ENCODE data around the gene UNC13A.

UNC13A gene

GRCh38 chr19:17673937-17674799 lies 14.0 kb downstream of the UNC13A start:
- DNase-seq (ENCODE audit: low read depth in 1 of 2, low spot score in 1 of 2) = no peak

GRCh38 chr19:17671906-17672305 lies 16.2 kb downstream of the UNC13A start:
- DNase-seq (ENCODE audit: low read depth in 1 of 2, low spot score in 1 of 2) = no peak

GRCh38 chr19:17669419-17669818 lies 18.7 kb downstream of the UNC13A start:
- DNase-seq (ENCODE audit: low read depth in 1 of 2, low spot score in 1 of 2) = no peak

- no peak for DNase-seq (ENCODE audit: low read depth in 1 of 2, low spot score in 1 of 2)
Observed at GRCh38 chr19:17665058-17665457, 23.1 kb downstream of the UNC13A start.

- no peak for DNase-seq (ENCODE audit: low read depth in 1 of 2, low spot score in 1 of 2)
Observed at GRCh38 chr19:17659996-17660395, 28.2 kb downstream of the UNC13A start.

- no peak for DNase-seq (ENCODE audit: low read depth in 1 of 2, low spot score in 1 of 2)
Observed at GRCh38 chr19:17658666-17659065, 29.5 kb downstream of the UNC13A start.

- DNase-seq (ENCODE audit: low read depth in 1 of 2, low spot score in 1 of 2) = no peak
Observed at GRCh38 chr19:17658240-17658639, 29.9 kb downstream of the UNC13A start.

GRCh38 chr19:17656970-17657369 lies 31.2 kb downstream of the UNC13A start:
- DNase-seq (ENCODE audit: low read depth in 1 of 2, low spot score in 1 of 2) = no peak

GRCh38 chr19:17655751-17656472 lies 32.2 kb downstream of the UNC13A start:
- no peak for DNase-seq (ENCODE audit: low read depth in 1 of 2, low spot score in 1 of 2)

- DNase-seq (ENCODE audit: low read depth in 1 of 2, low spot score in 1 of 2) = no peak
Observed at GRCh38 chr19:17654993-17655392, 33.2 kb downstream of the UNC13A start.

- DNase-seq (ENCODE audit: low read depth in 1 of 2, low spot score in 1 of 2) = no peak
Observed at GRCh38 chr19:17652627-17653026, 35.5 kb downstream of the UNC13A start.

- DNase-seq (ENCODE audit: low read depth in 1 of 2, low spot score in 1 of 2) = no peak
Observed at GRCh38 chr19:17648786-17649185, 39.4 kb downstream of the UNC13A start.

GRCh38 chr19:17648097-17648660 lies 40.0 kb downstream of the UNC13A start:
- no peak for DNase-seq (ENCODE audit: low read depth in 1 of 2, low spot score in 1 of 2)

GRCh38 chr19:17647071-17648020 lies 40.8 kb downstream of the UNC13A start:
- no peak for DNase-seq (ENCODE audit: low read depth in 1 of 2, low spot score in 1 of 2)

GRCh38 chr19:17646441-17646840 lies 41.7 kb downstream of the UNC13A start:
- DNase-seq (ENCODE audit: low read depth in 1 of 2, low spot score in 1 of 2) = no peak

GRCh38 chr19:17645339-17645963 lies 42.7 kb downstream of the UNC13A start:
- DNase-seq (ENCODE audit: low read depth in 1 of 2, low spot score in 1 of 2) = no peak

GRCh38 chr19:17642656-17643055 lies 45.5 kb downstream of the UNC13A start:
- no peak for DNase-seq (ENCODE audit: low read depth in 1 of 2, low spot score in 1 of 2)

GRCh38 chr19:17641846-17642245 lies 46.3 kb downstream of the UNC13A start:
- DNase-seq (ENCODE audit: low read depth in 1 of 2, low spot score in 1 of 2) = no peak

GRCh38 chr19:17641181-17641580 lies 47.0 kb downstream of the UNC13A start:
- no peak for DNase-seq (ENCODE audit: low read depth in 1 of 2, low spot score in 1 of 2)

- no peak for DNase-seq (ENCODE audit: low read depth in 1 of 2, low spot score in 1 of 2)
Observed at GRCh38 chr19:17633700-17634099, 54.5 kb downstream of the UNC13A start.

GRCh38 chr19:17632577-17632976 lies 55.6 kb downstream of the UNC13A start:
- DNase-seq (ENCODE audit: low read depth in 1 of 2, low spot score in 1 of 2) = no peak

Measured in stimulated activated CD4-positive, alpha-beta T cell treated with anti-CD3 and anti-CD28 coated beads, Interleukin-15, amount 100 ng/mL, for 1 hour (primary cell).